Mucosa of descending colon (tissue), 3 donors: ENCODE results near the gene PIP4K2B. TPM values are rescaled to one million over a fixed set of nuclear protein-coding genes. Genes with fewer than 3 reads are reported as not detected.

Experiments used
- ATAC-seq: fragments of 200-7000 bp; cut with Tn5 transposase; one replicate; pipeline ENCODE4 v1.9.1; 2020; ENCODE audit warnings: mild to moderate bottlenecking, moderate library complexity
- DNase-seq, 3 donors: peaks; one replicate each; pipeline ENCODE4 v3.0.0-alpha.2; 2020
- H3K36me3 ChIP-seq: fragments of 200-600 bp; one replicate; pipeline ENCODE4 v1.8.0; 2021; ENCODE audit warnings: low read depth, mild to moderate bottlenecking
- H3K4me1 ChIP-seq: fragments of 200-600 bp; one replicate; pipeline ENCODE4 v1.8.0; 2021; ENCODE audit warnings: low read depth, mild to moderate bottlenecking
- H3K4me3 ChIP-seq: fragments of 200-600 bp; one replicate; pipeline ENCODE4 v1.8.0; 2021; ENCODE audit warnings: mild to moderate bottlenecking
- H3K9me3 ChIP-seq: fragments of 200-600 bp; one replicate; pipeline ENCODE4 v1.8.0; 2021; ENCODE audit warnings: mild to moderate bottlenecking
- CTCF ChIP-seq: fragments of 200-600 bp; IDR thresholded peaks from one replicate; pipeline ENCODE4 v1.8.0; 2022; ENCODE audit warnings: antibody characterized with exemption, mild to moderate bottlenecking
- intact Hi-C, 2 donors: fragments of 100-400 bp; cut with DNase I in 1 of 2; cut with micrococcal nuclease in 1 of 2; formaldehyde crosslinking; loops; one replicate each; pipeline versions ENCODE4 v1.11.0 to v1.11.1; 2022; cut with DNase I, micrococcal nuclease
- long read RNA-seq, 2 donors: library from polyadenylated mRNA; unstranded; transcript quantifications; one replicate each; pipeline ENCODE4 v2.0.0, GENCODE V29; 2019 to 2021
- total RNA-seq, 3 donors: library from RNA; stranded (reverse); fragmentation: NEBNext Ultra II Directional in 2 of 3; extraction: Animal tissue kit (Norgen Biotek cat#: 25700) in 2 of 3; gene quantifications; one replicate each; pipeline versions ENCODE4 v1.2.1 to v1.2.4, GENCODE V29; 2021 to 2023
- donor health status: DM: no; HTN: no; CAD: no; lungs with moderate emphysema.
- donor health status: DM: no; HTN: no; CAD: no.
- donor health status: DM: no; HTN: yes; CAD: no.

Gene PIP4K2B
- 10 to 100 TPM; 16.7 to 44.8 (median 20.6) TPM for total RNA-seq
- long read RNA-seq, donor 1, full-length matches to known transcripts = 9 of 22 reads
- long read RNA-seq, donor 1, partial matches to known transcripts = 0 of 22 reads
- long read RNA-seq, donor 1, other reads (novel, unspliced or antisense) = 13 of 22 reads
- long read RNA-seq, donor 2 = 0 reads

GRCh38 chr17:38799501-38800236 is at the start of gene PIP4K2B:
TSS of gene PIP4K2B (minus strand) at chr17:38799556. CDS start at chr17:38799424, 132 bp downstream.
- peak within 1 kb of the TSS; percentile 67 for H3K4me3 ChIP-seq
- H3K9me3 ChIP-seq = no peaks in the 10 kb centered on the region
- peaks cover 31% of the 10 kb centered on the region for H3K4me1 ChIP-seq
- intact Hi-C loops = no loop called here
- TF ChIP-seq CTCF = no peak
- H3K36me3 ChIP-seq = peaks cover under 1% of the 10 kb centered on the region
- ATAC-seq (peak; percentile 94), DNase-seq (peak; percentile 95 to 97 (median 95))

- no peak for DNase-seq
- no peak for TF ChIP-seq CTCF
- intact Hi-C loops = no loop called here
- Histone ChIP-seq H3K4me3 (no peak overlapping the region), H3K9me3 (no peaks in the 10 kb centered on the region), H3K4me1 (peaks cover 24% of the 10 kb centered on the region), H3K36me3 (peaks cover 3% of the 10 kb centered on the region)
- no peak for ATAC-seq
These were observed 49.2 kb upstream of the PIP4K2B start for GRCh38 chr17:38848557-38848891.

GRCh38 chr17:38844261-38844757 is 45.0 kb upstream of the PIP4K2B start:
- no peaks in the 10 kb centered on the region for H3K36me3 ChIP-seq
- H3K4me1 ChIP-seq = peaks cover 3% of the 10 kb centered on the region
- ATAC-seq (no peak), DNase-seq (peak in 1 of 3 donors; percentile 27)
- no peak for TF ChIP-seq CTCF
- intact Hi-C loops = no loop called here
- no peak overlapping the region for H3K4me3 ChIP-seq
- H3K9me3 ChIP-seq = no peaks in the 10 kb centered on the region

- no peaks in the 10 kb centered on the region for H3K36me3 ChIP-seq
- peaks cover 9% of the 10 kb centered on the region for H3K4me1 ChIP-seq
- no peak overlapping the region for H3K4me3 ChIP-seq
- no peak for TF ChIP-seq CTCF
- ATAC-seq (no peak), DNase-seq (no peak)
- intact Hi-C loops = no loop called here
- no peaks in the 10 kb centered on the region for H3K9me3 ChIP-seq
These were observed 26.4 kb upstream of the PIP4K2B start for GRCh38 chr17:38825762-38826247.

- Histone ChIP-seq H3K36me3 (peaks cover 3% of the 10 kb centered on the region), H3K4me1 (peaks cover 9% of the 10 kb centered on the region), H3K9me3 (no peaks in the 10 kb centered on the region), H3K4me3 (peak within 1 kb of the TSS; percentile 83)
- ATAC-seq = peak; percentile 99
- TF ChIP-seq CTCF = no peak
- DNase-seq = peak; percentile 95 to 99 (median 99)
- intact Hi-C loops = no loop called here
These were observed 25.8 kb upstream of the PIP4K2B start, which contains the start of gene CWC25 for GRCh38 chr17:38824899-38825761. TSS of gene CWC25 (minus strand) at chr17:38825321. CDS start at chr17:38825183, 138 bp downstream.
